HG03095 (cell line): ENCODE measurements around the gene E2F2.
"Not testable (repeated sequence)": the region's sequence is repeated elsewhere in the genome, so short reads cannot be mapped to it uniquely, and the experiment has no call there.

Source experiments
- ATAC-seq: cut with Tn5 transposase; IDR thresholded peaks from one replicate; pipeline ENCODE4 v1.9.1; 2021; ENCODE audit warnings: moderate library complexity; ENCODE audit not compliant: unreplicated experiment

Gene E2F2

DNA sequence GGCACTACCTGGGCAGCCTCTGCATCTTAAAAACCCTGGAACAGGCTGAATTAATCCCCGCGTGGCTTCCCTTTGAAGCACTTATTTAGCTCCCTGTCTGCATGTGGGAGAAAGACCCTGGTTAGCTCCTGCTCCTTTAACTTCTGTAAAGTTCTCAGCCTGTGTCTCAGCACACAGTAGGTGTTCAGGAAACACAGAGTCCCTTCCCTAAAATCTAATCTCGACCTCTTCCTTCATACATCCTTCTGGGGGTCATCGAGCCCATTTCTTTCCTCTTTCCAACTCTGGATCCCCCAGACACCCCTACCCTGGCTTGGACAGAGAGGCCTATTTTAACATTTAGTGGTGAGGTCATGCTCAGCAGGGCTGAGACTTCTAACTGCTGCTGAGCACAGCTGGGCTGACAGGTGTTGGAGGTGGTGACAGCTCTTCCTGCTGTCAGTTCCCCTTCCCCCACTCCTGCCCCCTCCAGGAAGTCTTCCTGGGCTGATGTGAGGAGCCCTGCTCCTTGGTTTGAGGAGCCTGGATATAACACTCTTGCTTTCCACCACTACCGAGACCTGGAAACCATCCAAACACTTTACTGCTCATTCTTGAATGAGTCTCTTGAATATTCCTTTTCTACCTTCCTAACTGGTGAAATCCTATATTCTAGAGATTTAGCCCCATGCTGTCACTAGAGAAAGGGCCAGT lies 5.3 kb downstream of the E2F2 start:
- ATAC-seq: no peak

DNA sequence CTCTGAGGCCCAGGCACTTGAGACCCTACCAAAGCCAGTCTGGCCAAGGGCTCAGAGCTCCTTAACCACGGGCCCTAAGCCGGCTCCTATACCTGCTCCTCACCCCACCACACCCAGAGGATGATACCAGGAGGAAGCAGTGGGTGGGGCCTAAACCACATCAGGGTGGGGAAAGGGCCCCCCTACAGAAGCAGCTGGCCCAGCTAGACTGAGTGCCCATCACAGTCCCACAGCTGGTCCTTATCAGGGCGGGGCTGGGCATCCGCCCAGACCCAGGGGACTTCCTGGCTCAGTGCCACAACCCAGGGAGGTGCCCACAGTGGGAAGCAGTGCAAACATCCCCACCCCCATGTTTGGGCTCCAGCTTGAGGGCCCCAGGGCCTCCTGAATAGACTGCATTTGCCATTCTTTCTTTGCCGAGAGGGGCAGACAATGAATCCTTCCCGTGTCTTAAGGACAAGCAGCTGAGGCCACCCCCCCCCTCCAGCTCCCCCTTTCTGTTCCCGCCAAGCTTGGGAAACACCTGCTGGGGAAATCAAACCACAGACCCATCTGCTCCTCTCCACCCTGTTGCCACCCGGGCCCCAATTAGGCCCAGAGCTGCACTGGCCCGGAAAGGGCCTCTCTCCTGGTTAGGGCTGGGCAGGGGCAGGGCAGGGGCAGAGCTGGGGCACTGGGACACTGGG lies 6.2 kb downstream of the E2F2 start:
- no peak for ATAC-seq

DNA sequence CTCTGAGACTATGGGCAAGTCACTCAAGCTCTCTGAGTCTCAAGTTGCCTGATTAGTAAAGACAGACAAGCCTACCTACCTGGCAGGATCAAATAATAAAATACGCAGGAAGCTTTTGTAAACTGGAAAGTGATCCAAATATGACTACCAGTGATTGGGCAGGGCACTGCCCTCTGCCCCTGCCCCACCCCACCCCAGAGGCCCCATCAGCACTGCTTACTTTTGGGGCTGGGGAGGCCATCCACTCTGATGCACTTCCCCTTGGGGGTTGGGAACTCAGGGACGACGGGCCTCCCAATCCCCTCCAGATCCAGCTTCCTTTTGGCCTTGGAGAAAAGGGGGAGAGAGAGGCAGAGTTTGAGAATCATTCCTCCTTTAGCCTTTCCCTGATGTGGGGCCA lies 6.9 kb downstream of the E2F2 start:
- no peak for ATAC-seq

DNA sequence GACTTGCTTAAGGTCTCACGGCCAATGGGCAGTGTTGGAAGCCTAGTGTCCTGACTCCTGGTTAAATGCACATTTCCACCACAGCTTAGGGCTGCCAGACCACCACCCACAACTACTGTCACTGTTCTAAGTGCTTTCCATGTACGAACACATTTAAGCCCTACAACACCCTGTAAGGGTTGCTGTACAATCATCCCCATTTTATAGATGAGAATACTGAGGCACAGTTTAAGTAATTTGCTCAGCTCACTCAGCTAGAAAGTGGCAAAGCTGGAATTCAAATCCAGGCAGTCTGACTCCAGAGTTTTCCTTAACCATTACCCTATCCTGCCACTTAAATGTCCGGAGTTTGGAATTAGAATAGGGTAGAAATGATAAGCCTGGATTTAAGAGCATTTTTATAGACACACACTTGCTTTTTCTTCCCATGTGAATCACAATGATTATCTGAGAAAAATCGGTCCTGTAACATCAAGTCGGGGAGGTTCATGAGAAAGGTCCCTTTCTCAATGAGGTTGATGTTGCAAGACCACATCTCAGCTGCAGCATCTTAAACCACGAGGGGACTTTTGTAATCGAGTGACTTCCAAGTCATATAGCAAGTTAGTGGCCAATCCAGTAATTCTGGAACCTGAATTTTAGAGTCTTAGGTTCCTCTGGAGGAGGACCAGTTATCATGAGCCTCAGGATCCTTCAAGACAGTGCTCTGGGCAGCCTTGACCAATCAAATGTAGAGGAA lies 8.6 kb downstream of the E2F2 start:
- ATAC-seq: no peak

DNA sequence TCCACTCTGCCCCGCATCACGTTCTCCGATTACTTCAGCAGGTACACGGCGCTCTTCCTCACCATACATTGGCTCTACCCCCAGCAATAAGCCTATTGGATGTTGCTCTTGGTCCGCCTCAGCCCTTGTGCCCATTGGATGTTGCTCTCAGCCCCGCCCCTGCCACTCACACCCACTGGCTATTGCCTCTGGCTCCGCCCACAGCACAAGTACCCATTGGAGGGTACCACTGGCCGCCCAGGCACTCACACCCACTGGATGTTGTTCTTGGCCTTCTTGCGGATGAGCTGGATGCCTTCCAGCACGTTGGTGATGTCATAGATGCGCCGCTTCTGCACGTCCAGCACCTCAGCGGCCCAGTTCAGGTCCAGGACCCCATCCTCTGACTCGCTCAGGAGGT lies 9.4 kb downstream of the E2F2 start:
- no peak for ATAC-seq

DNA sequence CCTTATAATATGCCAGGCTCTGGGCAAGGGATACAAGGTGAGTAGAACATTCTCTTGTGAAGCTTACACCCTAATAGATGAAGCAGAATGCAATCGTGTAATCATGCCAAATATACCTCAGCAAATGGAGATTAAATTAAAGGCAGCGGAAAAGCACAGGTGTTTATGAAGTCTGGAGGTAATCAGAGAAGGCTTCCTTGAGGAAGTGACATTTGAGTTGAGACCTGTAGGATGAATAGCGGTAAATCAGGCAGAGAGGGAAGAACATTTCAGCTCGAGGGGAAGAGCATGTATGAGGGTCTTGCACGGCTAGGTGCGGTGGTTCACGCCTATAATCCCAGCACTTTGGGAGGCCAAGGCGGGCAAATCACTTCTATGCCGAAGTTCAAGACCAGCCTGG lies 13.5 kb downstream of the E2F2 start:
- ATAC-seq: no peak

DNA sequence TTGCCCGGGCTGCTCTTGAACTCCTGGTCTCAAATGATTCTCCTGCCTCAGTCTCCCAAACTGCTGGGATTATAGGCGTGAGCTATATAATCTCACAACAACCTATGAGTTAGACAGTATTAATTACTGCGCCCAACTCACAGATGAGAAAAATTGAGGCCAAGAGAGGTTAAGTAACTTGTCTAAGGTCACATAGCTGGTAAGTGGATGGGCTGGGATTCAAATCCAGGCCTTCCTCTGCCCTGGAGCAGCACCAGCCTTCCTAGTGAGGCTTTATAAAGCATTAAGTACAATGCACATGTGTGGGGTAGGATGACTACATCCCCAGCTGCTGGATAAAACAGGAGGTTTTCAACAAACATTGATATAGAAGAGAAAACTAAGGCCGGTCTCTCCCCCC lies 15.1 kb downstream of the E2F2 start:
- no peak for ATAC-seq

DNA sequence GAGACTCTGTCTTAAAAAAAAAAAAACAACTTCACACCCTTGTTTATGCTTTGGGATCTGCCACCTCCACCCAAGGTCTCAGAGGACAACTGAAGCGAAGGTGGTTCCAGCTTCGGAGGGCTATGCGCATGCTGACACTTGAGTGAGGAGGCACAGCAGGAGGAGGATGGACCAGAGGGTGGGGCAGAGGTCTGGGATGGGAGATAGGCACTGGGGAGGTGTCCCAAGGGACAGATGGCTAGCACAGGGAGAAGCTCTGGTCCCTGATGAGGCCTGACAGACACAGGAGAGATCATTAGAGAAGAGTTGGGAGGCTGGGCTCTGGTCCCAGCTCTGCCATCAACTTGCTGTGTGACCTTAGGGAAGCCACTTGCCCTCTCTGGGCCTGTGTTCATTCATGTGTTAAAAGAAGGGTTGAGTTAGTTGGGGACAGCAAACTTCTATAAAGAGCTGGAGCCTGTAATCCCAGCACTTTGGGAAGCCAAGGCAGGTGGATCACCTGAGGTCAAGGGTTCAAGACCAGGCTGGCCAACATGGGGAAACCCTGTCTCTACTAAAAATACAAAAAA lies 16.8 kb downstream of the E2F2 start:
- ATAC-seq: no peak

DNA sequence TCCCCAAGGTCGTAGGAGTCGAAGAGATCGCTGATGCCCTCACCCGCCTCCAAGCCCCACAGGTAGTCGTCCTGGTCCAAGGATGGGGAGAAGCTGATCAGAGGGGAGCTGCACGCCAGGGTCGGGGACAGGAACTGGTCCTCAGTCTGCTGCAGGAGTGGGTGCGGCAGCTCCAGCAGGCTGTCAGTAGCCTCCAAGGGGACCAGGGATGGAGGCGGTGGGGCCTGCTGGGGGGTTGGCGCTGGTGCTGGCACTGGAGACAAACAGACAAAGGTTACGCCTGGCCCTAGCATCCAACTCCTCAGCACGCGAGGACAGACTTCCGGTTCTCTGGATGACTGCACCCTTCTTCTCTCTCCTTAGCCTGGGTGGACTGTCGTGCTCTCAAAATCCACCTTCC lies 21.1 kb downstream of the E2F2 start:
- ATAC-seq: no peak

DNA sequence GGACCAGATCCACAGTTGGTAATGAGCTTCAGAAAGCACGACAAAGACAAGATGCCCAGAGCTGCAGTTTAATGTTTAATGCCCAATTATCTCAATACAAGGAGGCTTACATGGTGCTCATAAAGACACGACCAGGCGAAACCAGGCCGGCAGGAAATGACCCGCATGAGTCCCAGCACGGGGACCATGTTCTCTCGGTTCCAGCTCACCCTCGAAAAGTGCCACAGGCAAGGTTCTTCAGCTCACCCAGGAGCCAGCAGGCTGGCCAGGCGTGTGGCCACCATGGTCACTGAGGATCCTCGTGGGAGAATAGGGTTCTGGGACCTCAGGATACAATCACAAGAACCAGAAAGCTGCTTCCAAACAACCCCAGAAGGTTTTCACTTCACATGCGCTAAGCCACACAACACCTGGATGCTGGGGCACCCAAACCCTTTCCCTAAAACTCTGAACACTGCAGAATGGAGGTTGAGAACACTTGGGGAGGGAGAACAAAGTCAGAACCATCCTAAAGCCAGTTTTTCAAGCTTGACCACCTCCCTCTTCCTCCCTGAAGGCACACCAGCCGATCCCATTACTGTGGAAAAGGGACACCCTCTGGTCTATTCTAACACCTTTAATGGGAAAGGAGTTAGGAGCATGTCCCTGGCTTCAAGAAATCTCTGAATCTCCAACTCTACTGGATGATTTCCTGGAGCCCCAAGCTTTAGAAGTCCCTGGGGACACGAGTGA lies 24.5 kb downstream of the E2F2 start:
- no peak for ATAC-seq

DNA sequence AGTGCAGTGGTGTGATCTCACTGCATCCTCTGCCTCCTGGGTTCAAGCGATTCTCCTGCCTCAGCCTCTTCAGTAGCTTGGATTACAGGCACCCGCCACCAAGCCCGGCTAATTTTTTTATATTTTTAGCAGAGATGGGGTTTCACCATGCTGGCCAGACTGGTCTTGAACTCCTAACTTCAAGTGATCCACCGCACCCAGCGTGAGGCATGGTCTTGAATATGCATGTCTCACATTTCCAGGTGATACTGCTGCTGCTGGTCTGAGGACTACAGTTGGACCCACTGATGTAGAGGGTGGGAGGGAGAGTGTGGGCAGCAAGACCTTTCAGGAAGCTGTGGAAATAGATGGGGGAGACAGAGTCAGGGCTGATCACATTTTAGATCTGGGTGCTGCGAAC lies 25.2 kb downstream of the E2F2 start:
- ATAC-seq: no peak

DNA sequence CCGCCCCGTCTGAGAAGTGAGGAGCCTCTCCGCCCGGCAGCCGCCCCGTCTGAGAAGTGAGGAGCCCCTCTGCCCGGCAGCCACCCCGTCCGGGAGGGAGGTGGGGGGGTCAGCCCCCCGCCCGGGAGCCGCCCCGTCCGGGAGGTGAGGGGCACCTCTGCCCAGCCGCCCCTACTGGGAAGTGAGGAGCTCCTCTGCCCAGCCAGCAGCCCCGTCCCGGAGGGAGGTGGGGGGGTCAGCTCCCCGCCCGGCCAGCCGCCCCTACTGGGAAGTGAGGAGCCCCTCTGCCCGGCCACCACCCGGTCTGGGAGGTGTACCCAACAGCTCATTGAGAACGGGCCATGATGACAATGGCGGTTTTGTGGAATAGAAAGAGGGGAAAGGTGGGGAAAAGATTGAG lies 26.9 kb downstream of the E2F2 start:
- ATAC-seq: not testable (repeated sequence)

DNA sequence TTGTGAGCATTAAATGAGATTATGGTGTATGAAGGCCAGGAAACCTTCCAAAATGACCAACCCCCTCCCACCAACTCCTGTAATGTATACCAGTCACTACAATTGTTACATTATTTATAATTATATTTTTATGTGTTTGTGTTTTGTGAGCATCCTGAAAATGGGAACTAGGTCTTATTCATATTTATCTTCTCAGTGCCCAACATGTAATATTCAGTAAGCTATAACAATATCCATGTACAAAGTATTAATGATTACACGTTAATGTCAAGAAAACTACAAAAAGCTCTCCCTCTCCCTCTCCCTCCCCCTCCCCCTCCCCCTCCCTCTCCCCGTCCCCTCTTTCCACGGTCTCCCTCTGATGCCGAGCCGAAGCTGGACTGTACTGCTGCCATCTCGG lies 28.1 kb downstream of the E2F2 start:
- ATAC-seq: no peak

DNA sequence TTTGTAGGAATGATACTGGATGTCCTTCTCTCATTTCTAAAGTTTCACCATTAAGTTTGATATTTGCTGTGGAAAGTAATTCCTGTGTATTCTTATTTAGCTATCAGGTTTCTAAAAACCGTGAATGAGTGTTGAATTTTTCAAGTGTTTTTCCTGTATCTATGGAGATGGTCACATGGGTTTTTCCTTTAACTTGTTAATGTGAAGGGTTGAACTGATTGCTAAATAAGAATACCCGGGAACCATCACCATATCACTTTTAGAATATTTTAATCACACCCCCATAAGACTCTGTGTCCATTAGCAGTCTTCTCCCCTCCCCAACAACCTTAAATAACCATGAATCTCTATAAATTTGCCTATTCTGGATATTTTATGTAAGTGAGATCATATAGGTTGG lies 30.6 kb downstream of the E2F2 start:
- no peak for ATAC-seq

DNA sequence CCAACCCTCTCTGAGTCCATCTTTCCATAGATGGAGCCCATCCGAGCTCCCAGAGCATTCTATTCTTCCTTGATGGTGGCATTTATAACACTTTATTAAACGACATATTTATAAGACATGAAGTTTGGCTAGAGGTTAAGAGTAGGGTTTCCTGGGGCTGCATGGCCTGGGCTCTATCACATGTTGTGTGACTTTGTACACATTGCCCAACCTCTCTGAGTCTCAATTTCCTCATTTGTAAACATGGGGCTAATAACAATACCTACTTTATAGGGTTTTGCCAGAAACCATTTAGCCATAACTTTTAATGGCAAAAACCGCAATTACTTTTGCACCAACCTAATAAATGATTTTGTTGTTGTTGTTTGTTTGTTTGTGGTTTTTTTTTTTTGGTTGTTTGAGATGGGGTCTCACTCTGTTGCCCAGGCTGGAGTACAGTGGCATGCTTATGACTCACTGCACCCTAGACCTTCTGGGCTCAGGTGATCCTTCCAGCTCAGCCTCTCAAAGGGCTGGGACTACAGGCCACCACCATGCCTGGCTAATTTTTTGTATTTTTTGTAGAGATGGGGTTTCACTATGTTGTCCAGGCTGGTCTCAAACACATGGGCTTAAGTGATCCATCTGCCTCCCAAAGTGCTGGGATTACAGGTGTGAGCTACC lies 33.1 kb downstream of the E2F2 start:
- no peak for ATAC-seq

DNA sequence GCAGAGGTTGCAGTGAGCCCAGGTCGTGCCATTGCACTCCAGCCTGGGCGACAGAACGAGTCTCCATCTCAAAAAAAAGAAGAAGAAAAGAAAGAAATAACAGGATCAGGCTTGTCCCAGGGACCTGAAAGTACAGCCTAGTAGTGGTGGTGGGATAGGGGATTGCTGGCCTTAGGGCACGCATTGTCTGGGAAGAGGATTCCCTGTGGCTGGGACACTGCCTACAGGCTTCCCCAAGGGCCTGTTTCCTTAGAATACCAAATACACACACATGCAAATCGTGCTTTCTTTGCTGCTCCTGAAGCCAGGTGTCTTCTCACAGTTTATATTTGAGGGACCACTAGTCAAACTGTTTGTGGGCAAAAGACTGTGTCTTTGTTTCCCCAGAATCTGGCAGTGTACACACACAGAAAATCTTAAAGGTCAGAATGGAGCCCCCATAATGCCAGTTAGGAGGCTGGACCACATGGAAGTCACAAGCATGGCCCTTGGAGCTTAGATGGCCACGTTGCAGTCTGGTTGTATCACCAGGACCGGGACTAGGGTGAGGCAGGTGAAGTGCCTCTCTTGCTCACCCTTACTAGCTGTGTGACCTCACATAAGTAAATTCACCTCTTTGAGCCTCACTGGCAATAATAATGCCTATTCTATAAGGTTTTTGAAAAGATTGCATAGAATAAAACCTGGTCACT lies 34.4 kb downstream of the E2F2 start:
- no peak for ATAC-seq

DNA sequence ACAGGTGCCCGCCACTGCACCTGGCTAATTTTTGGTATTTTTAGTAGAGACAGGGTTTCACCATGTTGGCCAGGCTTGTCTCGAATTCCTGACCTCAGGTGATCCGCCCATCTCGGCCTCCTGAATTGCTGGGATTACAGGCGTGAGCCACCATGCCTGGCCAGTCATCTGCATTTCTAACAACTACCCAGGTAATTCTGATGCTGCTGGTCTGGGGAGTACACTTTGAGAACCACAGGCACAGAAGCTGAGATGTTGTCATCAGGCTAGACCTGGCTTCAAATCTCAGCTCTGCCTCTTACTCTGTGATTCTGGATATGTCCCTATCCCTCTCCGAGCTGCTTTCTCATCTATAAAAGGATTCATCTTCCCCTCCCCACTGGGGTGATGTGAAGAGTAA lies 36.2 kb downstream of the E2F2 start:
- ATAC-seq: not testable (repeated sequence)

DNA sequence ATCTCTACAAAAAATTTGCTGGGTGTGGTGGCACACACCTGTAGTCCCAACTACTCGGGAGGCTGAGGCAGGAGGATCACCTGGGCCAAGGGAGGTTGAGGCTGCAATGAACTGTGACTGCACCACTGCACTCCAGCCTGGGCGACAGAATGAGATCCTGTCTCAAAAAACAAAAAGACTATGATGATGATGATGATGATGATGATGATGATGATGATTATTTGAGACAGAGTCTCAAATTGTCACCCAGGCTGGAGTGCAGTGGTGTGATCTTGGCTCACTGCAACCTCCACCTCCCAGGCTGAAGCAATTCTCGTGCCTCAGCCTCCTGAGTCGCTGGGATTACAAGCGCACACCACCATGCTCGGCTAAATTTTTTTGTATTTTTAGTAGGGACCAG lies 38.3 kb downstream of the E2F2 start:
- ATAC-seq: not testable (repeated sequence)

DNA sequence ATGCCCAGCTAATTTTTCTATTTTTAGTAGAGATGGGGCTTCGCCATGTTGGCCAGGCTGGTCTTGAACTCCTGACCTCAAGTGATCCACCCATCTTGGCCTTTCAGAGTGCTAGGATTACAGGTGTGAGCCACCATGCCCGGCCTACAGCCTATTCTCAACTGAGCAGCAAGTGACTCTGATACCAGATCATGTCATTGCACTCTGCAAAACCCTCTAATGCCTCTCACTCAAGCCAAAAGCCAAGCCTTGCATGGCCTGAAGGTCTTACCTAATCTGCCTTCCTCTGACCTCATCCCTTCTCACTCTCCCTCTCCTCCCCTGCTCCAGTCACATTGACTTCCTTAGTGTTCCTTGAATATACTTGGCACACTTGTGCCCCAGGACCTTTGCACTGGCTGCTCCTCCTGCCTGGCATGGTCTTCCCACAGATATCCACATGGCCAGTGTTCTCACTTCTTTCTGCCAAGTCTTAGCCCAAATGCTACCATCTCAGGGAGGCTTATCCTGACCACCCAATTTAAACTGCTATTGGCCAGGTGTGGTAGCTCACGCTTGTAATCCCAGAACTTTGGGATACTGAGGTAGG lies 38.8 kb downstream of the E2F2 start:
- ATAC-seq: no peak

DNA sequence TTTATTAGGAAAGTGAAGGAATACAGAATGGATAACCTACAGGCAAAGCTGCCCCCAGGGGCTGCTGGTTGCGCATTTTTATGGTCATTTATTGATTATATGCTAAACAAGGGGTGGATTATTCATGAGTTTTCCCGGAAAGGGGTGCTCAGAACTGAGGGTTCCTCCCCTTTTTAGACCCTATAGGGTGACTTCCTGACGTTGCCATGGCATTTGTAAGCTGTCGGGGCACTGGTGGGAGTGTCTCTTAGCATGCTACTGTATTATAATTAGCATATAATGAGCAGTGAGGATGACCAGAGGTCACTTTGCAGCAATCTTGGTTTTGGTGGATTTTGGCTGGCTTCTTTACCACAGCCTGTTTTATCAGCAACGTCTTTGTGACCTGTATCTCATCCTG lies 41.2 kb downstream of the E2F2 start:
- no peak for ATAC-seq
